Hematopoietic multipotent progenitor cell treated with erythropoietin and hydrocortisone succinate and interleukin-3 and kit ligand, for 8 days (in vitro differentiated cells): ENCODE measurements around the gene COX17.

Experiments used
- DNase-seq: peaks from one replicate; pipeline ENCODE4 v3.0.0-alpha.2; 2015

The COX17 gene

GRCh38 chr3:119673875-119674274, 3.3 kb downstream of the COX17 start:
- DNase-seq, result no peak

DNA sequence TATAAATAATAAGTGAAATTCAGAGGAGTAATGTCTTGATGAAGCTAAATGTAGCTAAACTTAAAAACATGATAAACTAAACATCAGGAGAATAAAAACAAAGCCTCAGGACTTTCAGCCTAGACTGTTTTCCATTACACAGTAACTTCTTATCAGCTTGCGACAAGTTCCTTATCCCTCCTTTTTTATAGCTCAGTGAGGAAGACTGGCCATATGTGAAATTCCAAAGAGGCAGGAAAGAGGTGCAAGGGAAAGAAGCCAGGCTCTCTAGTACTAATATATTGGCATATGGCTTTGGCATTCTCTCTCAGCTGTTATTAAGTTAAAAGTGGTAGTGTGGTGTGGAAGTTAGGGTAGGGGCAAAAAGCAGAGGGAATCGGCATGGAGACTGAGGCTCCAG, 4.4 kb downstream of the COX17 start:
- DNase-seq, result no peak

GRCh38 chr3:119669906-119670570, 7.2 kb downstream of the COX17 start:
- DNase-seq, result no peak

GRCh38 chr3:119665954-119666559, 11.1 kb downstream of the COX17 start:
- DNase-seq, result no peak

DNA sequence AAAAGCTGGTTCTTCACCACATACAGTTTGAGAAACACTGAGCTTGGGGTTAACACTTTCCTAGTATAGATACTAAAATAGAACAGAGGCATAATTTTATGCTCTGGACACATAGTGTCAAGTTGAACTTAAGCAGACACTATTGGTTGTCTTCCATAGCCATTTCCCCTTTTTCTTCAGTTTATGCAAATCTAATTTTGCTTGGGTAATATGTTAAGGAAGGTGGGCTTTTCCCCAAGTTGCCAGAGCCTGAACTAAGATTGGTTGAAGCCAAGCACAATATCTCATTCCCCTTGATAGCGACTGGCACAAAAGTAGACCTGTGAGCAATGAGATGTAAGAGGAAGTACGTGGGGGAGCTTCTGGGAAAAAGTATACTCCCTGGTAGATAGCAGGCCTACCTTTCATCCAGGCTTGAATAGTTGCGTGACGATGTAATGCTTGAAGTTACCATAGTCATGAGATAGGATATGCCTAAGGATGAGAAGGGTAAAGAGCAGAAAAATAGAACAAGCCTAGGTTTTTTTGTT, 12.3 kb downstream of the COX17 start:
- DNase-seq, result no peak

GRCh38 chr3:119664370-119664769, 12.8 kb downstream of the COX17 start:
- no peak for DNase-seq

DNA sequence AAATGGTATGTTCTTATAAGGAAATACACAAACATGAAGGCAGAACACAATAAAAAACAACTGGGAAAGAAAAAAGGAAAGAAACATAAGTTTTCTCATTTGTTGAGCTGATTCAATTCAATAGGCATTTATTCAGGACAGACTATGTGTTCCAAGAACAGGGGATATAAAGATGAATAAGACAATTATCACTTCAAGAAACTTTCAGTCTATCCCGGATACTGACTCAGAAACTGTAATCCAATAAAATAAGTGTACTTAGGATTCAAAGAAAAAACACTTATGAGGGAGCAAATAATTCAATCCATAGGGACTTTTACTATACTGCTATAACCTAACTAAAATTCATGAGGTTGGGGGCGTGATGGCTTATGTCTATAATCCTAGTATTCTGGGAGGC, 13.3 kb downstream of the COX17 start:
- DNase-seq, result no peak

- DNase-seq, result no peak
Measured at GRCh38 chr3:119662604-119663373, 14.4 kb downstream of the COX17 start.

DNA sequence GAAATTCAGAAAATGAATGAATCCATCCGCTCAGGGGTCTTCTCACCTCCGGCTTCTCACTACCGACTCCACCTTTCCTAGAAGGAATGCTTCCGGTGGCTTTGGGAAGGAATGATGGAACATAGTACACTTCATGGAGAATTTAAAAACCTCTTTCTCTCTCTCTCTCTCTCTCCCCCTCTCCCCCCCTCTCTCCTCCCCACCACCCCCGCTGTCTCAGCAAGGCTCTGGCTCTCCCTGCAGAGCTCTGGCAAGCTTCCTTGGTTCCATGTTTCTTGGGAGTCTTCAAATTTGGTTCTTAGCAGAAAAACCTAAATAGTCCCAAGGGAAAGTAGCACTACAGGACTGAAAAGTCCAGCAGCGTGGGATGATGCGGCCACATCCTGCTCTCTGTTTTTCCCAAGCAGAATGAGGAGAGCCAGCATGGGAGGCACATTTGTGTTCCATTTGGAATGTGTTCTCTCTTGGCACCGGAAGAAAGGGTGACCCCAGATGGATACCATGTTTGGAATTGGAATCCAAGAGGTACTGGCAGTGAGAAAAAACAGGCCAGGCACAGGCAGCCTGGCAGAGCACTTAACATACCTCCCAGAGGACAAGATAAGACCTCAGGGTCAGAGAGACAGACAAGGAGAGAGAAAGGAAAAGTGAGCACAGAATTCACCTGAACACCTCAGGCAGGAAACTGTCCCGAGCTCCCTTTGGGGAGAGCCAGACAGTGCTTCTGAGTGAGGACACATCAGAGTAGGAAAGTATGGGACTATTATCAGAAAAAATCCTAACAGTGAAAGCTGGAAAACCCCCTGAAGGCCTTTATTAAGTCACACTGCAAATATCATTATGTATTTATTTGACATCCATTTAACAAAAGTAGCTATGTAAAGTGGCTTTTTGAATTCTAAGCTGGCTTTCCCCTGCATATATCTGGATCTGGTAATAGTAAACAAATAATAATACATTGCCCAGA, 16.4 kb downstream of the COX17 start, which contains the start of gene POPDC2:
Gene POPDC2 (minus strand): TSS at position 116 of the 967 bp plus-strand sequence. CDS start 166 bp downstream, outside the sequence.
- no peak for DNase-seq

GRCh38 chr3:119659606-119660291, 17.5 kb downstream of the COX17 start:
- no peak for DNase-seq

GRCh38 chr3:119658994-119659393, 18.2 kb downstream of the COX17 start:
- DNase-seq, result no peak

GRCh38 chr3:119657887-119658702, 19.1 kb downstream of the COX17 start:
- DNase-seq, result no peak

- no peak for DNase-seq
Measured at GRCh38 chr3:119653876-119654275, 23.3 kb downstream of the COX17 start.

GRCh38 chr3:119652306-119653033, 24.7 kb downstream of the COX17 start:
- DNase-seq, result no peak

- no peak for DNase-seq
Measured at GRCh38 chr3:119649761-119650160, 27.4 kb downstream of the COX17 start.

GRCh38 chr3:119647843-119648575, 29.2 kb downstream of the COX17 start:
- no peak for DNase-seq

- DNase-seq, result no peak
Measured at GRCh38 chr3:119647171-119647570, 30.0 kb downstream of the COX17 start.

- no peak for DNase-seq
Measured at GRCh38 chr3:119645813-119646212, 31.4 kb downstream of the COX17 start.

- DNase-seq, result no peak
Measured at GRCh38 chr3:119644481-119644880, 32.7 kb downstream of the COX17 start.

DNA sequence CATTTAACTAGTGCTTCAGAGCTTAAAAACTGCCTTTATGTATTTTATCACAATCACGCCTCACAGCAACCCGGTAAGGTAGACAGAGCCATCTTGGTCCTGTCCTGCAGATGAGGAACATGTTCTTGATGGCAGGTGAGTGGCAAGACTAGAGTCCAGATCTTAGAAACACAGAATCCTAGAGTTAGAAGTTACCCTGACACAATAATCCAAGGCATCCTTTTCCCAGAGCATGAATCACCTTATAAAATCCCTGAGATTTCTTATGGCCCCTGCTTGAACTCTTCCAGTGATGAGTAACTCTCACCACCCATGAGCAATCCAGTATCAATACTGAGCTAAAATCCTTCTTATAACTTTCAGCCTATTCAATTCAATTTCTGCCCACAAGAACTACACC, 33.7 kb downstream of the COX17 start:
- DNase-seq, result no peak
